AG10803 (cell line): ENCODE data around the gene DPH1.

Source experiments
- DNase-seq: peaks from one replicate; pipeline ENCODE4 v3.0.0; 2010; ENCODE audit warnings: low read depth
- H3K4me3 ChIP-seq: 2 replicates; pipeline ENCODE4 v1.5.1; 2011; ENCODE audit warnings: mild to moderate bottlenecking, low read length, control low read depth
- CTCF ChIP-seq: conservative IDR thresholded peaks from 2 replicates; pipeline ENCODE4 v1.5.1; 2011; ENCODE audit warnings: mild to moderate bottlenecking, low read length, control low read depth, inconsistent platforms

The DPH1 gene

GRCh38 chr17:1992541-1992940 is 37.4 kb upstream of the DPH1 start:
- no peak overlapping the region for H3K4me3 ChIP-seq
- no peak for DNase-seq
- no peak for TF ChIP-seq CTCF

DNA sequence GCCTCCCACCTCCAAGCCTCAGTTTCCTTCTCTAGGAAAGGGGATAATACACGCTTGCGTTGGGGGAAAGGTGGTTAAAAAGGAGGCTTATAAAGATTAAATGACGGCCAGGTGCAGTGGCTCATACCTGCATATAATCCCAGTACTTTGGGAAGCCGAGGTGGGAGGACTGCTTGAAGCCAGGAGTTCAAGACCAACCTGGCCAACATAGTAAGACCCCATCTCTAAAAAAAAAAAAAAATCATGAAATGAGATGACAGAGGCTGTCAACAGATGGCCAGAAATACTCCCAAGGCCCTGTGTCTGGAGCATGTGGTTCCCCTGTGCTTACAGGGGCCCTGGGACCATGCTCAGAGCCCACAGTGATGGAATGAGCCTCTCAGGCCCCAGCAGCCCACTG is 35.2 kb upstream of the DPH1 start:
- no peak overlapping the region for H3K4me3 ChIP-seq
- no peak for TF ChIP-seq CTCF
- no peak for DNase-seq

DNA sequence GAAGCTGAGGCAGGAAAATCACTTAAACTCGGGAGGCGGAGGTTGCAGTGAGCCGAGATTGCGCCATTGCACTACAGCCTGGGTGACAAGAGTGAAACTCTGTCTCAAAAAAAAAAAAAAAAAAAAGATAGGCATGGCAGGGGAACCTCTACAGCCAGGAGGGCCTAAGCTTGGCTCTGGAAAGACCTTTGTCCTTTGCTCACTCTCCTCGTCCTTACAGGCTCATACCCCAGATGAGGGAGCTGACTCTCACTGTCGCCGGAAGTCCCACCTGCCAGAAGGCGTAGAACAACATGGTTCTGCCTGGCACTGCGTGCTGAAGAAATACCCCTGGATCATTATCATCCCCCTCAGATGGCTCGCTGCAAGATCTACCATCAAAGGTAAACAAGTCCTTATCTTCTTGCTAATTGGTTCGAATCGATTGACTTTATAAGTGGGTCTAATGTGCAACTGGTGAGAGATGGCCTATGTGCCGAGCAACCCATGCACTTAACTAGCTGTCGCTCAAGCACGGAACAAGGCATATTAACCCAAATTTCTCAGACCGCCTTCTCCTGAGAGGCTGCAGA is 34.5 kb upstream of the DPH1 start:
- no peak for TF ChIP-seq CTCF
- no peak for DNase-seq
- no peak overlapping the region for H3K4me3 ChIP-seq

GRCh38 chr17:1995907-1996799 is 33.8 kb upstream of the DPH1 start:
- H3K4me3 ChIP-seq: no peak overlapping the region
- TF ChIP-seq CTCF: no peak
- peak; percentile 9 for DNase-seq

- no peak for DNase-seq
These were observed 33.1 kb upstream of the DPH1 start for GRCh38 chr17:1996800-1997288.

GRCh38 chr17:1997289-1997926 is 32.5 kb upstream of the DPH1 start:
- no peak overlapping the region for H3K4me3 ChIP-seq
- TF ChIP-seq CTCF: no peak
- no peak for DNase-seq

More at GRCh38 chr17:1996800-1997288, 33.1 kb upstream of the DPH1 start:
- no peak overlapping the region for H3K4me3 ChIP-seq
- no peak for TF ChIP-seq CTCF
